Activated CD8-positive, alpha-beta memory T cell treated with anti-CD3 and anti-CD28 coated beads for 4 hours (primary cell): ENCODE results near the gene TRAPPC12.
"Not testable (repeated sequence)": the region's sequence is repeated elsewhere in the genome, so short reads cannot be mapped to it uniquely, and the experiment has no call there.

Experiments used
- DNase-seq, 2 donors: peaks; one replicate each; pipeline ENCODE4 v3.0.0-alpha.2; 2020; ENCODE audit warnings: low read depth in 2 of 2

Gene TRAPPC12

DNA sequence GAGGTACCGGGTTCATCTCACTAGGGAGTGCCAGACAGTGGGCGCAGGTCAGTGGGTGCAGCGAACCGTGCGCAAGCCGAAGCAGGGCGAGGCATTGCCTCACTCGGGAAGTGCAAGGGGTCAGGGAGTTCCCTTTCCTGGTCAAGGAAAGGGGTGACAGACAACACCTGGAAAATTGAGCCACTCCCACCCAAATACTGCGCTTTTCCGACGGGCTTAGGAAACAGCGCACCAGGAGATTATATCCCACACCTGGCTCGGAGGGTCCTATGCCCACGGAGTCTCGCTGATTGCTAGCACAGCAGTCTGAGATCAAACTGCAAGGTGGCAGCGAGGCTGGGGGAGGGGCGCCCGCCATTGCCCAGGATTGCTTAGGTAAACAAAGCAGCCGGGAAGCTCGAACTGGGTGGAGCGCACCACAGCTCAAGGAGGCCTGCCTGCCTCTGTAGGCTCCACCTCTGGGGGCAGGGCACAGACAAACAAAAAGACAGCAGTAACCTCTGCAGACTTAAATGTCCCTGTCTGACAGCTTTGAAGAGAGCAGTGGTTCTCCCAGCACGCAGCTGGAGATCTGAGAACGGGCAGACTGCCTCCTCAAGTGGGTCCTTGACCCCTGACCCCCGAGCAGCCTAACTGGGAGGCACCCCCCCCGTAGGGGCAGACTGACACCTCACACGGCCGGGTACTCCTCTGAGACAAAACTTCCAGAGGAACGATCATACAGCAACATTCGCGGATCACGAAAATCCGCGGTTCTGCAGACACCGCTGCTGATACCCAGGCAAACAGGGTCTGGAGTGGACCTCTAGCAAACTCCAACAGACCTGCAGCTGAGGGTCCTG, 9.9 kb upstream of the TRAPPC12 start:
- DNase-seq = not testable (repeated sequence)

DNA sequence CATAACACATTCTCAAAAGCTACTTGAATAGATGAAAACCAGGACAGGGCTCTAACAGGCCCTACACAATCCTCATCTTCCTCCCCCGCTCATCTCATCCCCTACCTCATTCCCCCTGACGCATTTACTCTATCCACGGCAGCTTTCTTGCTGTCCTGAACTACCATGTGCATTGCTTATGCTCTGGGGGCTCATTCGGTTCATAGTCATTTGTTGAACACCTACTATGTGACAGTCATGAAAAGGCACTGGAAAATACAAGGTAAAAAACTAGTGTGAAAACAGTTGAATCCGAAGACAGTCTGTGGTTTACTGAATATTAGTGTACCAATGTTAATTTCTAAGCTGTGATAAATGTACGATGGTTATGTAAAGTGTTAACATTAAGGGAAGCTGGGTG, 2.7 kb upstream of the TRAPPC12 start:
- DNase-seq = no peak

DNA sequence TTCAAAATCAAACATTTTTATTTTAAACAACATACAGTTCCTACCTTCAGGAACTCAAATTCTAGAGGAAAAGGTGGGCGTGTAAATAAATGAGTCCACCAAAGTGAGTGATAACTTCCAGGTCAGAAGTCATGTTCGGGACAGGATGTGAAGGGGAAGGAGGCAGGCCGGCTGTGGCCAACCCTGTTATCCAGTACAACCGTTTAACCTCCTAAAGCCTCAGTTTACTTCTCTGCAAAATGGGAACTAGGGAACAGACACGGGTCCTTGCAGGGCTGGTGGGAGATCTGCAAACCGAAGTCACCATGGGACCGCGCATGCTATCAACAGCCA, 2.2 kb upstream of the TRAPPC12 start:
- no peak for DNase-seq

DNA sequence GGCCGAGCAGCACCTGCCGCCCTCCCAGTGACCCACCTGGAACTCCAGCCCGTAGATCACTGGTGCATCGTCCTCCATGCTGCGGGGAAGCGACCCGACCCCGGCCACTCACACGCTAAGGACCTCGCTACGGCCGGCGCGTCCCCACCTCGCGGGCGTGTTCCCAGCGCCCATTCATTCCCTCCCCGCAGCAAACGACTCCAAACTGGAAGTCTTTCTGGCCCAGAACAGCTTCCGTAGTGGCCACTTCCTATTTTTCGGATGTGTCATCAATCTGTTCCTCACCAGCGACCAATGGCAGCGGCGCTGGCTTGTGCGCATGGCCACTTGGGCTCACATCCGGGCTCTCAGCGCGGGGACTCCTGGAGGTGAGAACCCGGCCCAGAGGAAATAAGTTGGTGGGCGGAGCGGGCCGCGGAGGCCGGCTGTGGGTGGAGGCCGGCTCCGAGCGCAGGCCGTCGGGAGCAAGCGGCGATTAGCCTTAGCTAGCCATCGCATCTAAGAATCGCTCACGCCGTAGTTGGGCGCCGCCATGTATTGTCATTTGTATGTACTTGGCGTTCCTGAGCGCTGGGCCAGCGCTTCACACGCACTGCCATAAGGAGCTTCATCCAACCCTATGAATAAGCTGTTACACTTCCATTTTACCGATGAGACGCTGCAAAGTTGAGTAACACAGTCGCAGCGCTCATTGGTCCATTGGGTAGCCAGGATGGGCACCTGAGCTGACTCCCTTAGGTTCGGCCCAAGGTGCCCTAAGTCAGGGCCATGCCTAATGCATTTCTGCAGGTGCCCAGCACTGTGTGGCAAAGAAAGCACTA, 1.7 kb upstream of the TRAPPC12 start, which contains the start of gene EIPR1:
TSS of gene EIPR1 (minus strand) at position 207 of the 821 bp plus-strand sequence. CDS start at position 78, 129 bp downstream.
- DNase-seq = peak; percentile 92 to 94

DNA sequence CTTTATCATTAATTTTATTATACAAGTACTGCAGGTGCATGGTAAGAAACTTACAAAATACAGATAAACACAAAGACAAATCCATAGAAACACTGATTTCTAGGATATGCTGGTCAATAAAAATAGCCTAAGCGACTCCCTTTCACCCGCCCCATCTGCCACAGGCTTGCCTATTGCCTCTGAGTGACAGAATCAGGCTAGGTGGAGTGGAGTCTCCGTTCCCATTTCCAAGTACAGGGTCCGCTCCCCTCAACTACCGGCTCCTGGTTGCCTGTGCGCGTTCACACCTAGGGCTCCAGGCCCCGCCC, 201 bp upstream of the TRAPPC12 start:
- no peak for DNase-seq

DNA sequence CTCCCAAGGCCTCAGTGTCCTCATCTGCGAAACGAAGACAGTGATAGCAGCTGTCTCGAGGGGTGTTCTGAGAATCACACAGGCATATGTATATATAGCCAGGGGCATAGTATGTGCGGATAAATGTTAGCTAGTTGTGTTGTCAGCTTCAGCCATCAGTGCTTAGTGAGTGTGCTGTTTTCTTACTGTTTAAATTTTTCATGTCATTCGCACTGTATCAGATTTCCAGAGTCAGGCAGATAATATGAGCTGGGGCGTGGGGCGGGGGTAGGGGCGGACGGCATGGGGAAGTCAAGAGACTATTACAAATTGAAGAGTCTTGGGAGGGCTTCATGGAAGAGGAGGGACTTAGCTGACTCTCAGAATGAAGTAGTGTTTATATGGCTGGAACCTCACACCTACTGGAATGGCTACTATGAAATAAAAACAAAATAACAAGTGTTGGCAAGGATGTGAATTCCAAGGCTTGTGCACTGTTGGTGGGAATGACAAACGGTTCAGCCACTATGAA, 7.0 kb downstream of the TRAPPC12 start:
- no peak for DNase-seq

DNA sequence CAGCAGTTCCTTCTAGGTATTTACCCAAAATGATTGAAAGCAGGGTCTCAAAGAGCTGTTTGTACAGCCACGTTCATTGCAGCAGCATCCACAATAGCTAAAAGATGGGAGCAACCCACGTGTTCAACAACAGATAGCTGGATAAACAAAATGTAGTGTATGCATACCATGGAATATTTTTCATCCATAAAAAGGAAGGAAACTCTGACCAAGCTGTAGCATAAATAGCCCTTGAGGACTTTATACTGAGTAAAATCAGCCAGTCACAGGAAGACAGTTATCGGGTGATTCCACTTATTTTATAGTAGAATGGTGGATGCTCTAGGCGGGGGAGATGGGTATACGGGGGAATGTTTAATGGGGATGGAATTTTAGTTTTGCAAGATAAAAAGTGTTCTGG, 7.5 kb downstream of the TRAPPC12 start:
- no peak for DNase-seq

DNA sequence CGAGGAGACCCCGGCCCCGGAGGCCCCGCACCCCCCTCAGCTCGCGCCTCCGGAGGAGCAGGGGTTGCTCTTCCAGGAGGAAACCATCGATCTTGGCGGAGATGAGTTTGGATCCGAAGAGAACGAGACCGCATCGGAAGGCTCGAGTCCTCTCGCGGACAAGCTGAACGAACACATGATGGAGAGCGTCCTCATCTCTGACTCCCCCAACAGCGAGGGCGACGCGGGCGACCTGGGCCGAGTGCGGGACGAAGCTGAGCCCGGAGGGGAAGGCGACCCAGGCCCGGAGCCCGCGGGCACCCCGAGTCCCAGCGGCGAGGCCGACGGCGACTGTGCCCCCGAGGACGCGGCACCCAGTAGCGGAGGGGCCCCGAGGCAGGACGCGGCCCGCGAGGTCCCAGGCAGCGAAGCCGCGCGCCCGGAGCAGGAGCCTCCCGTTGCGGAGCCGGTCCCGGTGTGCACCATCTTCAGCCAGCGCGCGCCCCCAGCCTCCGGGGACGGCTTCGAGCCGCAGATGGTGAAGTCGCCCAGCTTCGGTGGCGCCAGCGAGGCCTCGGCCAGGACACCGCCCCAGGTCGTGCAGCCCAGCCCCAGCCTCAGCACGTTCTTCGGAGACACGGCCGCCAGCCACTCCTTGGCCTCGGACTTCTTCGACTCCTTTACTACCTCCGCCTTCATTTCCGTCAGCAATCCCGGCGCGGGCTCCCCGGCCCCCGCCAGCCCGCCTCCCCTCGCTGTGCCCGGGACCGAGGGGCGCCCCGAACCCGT, 8.3 kb downstream of the TRAPPC12 start:
- no peak for DNase-seq

DNA sequence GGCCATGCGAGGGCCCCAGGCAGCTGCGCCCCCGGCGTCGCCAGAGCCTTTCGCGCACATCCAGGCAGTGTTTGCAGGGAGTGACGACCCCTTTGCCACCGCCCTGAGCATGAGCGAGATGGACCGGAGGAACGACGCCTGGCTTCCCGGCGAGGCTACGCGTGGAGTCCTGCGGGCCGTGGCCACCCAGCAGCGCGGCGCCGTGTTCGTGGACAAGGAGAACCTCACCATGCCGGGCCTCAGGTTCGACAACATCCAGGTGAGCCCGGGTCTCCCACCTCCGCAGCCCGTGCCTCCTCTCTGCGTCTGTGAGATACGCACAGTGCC, 8.9 kb downstream of the TRAPPC12 start:
- DNase-seq = no peak

DNA sequence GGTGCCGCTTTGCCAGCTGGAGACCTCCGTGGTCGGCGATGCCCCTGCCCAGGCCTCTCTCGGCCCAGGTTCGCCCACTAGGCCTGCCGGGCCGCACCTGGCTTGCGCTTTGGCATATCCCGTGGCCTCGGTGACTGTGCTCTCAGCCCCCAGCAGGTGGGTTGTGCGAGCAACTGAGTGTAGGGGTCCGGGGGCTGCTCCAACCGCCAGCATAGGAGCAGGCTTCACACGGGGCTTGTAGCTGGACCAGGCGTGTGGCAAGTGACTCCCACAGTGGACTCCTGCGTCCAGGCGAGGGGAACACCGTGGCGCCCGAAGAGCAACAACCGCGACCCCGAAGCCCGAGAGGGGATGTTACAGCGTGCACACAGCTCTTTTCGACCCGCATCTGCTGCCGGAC, 9.7 kb downstream of the TRAPPC12 start:
- no peak for DNase-seq

DNA sequence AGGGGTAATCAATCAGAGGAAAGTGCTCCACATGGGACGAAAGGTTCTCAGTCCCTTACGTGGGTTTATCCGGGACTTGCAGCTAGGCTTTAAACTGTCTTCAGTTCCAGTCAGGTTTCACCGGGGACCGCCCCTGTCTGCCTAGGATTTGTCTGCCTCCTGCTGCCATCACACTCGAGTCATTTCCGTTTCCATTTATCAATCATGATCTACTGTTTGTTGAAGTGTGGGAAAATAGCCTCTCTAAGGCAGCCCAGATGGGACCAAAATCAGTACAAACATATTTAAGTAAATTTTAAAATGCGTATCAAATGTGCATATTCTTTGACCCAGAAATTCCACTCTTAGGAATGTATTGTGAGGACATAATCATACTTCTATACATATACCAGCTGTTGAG, 10.5 kb downstream of the TRAPPC12 start:
- no peak for DNase-seq

DNA sequence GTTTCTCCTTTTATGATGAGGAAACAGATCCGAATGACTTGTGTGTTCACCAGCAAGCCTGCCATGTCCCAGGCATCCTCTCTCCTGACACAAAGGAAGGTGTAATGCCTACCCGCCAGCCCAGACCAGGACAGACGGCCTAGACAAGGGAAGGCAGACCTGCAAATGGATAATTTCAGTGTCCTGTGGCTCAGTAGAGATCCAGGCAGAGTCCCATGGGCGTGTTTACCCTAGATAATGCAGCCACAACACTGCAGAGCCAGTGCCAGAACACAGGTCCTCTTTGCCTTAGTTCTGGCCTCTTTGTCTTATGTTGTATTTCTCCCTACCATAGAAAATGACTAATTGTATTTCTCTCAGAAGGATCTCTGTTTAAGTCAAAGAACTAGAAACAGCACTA, 12.7 kb downstream of the TRAPPC12 start:
- DNase-seq = no peak

DNA sequence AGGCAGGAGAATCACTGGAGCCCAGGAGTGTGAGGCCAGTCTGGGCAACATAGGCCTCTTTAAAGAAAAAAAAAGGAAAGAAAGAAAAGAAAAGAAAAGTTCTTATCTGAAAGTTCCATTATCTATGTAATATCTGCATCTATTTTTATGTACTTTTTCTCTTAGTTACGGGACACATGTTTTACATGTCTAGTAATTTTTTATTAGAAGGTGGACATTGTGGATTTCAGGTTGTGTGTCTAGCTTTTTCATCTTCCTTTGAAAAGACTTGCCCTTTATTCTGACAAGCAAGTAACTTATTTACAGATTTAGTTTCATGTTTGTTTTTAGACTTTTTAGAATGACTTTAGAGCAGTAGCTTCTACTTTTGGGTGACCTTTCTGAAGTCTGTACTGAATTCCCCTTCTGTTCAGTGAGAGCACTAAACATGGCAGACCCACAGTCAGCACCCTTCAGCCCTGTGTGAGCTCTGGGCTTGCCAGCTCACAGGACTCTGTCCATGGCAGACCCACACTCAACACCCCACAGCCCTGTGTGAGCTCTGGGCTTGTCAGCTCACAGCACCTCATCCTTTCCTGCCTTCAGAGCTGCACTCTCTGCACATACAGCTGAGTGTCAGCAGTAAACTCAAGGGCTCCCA, 17.5 kb downstream of the TRAPPC12 start:
- no peak for DNase-seq

DNA sequence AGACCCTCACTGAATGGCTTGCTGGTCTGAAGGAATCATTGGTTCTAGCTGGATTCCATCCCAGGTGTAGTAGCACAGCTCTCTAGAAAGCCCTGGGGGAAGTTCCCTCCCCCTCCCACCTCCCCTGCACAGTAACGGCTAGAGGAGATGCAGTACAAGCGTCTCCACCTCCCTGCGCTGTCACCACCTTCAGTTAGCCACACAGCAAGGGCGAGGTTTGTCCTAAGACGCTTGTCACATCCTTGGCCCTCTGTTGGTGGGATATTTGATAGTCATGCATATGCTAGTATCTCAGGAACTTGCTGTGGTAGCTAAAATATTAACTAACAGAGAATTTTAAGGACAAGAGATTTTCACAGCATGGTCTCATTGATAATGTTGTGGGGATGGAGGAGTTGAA, 19.4 kb downstream of the TRAPPC12 start:
- DNase-seq = no peak

DNA sequence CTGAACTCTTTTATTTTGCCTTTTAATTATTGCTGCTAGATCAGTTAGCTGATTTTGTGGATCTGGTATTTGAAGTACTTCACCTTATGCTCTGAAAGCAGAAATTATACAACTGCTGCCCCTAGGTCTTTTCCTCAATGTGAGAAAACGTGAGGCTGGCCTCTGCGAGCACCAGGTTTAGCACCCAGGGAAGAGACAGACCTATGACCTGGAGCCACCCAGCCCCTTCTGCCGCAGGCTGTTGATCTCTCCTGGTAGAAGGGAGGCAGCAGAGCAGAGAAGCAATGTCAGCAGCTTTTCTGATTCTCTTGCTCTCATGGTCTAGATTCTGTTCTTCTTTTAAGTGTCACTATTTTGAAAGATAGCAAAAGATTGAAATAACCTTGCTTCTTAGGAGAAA, 19.9 kb downstream of the TRAPPC12 start:
- no peak for DNase-seq

DNA sequence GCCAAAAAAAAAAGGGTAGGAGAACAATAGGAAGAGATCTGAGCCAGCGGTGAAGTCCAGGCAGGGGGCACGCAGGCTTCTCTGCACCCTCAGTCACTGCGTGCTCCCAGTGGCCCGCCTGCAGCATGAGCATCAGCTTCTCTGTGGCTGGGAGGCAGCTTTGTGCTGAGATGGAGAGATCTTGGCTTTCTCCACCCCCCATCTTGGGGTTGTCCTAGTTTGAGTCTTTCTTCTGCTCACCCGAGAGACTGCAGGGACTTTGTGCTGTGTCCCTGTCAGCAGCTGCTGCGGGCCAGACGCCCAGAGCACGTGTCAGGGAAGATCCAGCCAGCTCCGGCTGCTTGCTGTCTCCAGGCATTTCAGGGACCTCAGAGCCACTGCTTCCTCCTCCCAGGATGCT, 20.3 kb downstream of the TRAPPC12 start:
- no peak for DNase-seq

DNA sequence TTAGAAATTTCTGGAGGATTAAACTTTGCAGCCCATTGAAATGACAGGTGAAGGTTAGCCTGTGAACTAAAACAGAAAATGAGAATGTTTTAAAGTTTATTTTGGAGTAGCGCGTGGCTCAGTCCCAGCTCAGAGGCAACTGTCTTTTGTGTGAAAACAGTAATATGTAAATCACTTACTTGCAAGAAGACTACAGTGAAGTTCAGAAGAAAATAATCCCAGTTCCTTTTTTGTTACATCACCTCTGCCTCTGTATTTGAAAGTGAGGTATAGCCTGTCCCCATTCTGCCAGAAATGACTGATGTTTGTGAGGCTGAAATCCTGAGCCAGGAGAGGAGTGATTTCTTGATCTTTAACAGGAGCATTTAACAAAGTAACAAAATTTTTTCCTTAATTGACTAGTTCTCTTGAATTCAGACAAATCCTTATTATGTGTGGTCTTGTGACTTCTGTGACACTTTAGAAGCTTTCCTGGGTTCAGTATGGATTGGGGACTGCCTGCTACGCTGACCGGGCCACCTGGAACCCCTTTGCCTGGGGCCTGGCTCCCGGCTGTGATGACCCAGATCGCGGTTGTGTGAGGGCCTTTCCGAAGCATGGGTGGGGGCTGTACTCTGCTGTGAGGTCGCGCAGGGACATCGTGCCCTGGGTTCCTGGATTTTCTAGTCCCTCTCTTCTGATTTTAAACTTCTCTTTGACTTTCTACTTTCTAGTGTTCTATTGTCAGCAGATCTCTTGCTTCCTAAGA, 24.3 kb downstream of the TRAPPC12 start:
- no peak for DNase-seq

DNA sequence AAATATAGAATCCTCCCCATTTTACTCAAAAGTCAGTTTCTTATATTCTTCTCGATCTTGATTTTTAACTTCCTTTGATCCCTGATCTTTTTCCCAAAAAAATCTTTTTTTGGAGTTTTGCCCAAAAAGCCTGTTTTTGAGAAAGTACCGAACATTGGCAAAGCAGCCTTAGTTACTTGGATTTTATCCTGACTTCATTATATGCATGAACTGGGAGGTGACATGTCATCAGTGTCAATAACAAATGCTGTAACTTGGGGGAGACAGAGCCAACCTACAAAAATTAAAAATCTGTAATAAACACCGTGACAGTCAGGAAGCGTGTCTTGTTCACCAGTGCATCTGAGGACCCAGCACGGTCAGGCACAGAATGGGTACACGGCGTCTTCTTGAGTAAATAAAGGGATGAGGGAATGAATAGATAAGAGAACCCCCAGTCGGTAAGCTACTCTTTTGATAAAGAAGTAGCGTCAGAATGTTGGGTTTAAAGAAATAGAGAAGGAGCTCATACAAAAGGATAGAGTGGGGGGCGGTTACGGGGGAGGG, 24.9 kb downstream of the TRAPPC12 start:
- no peak for DNase-seq

DNA sequence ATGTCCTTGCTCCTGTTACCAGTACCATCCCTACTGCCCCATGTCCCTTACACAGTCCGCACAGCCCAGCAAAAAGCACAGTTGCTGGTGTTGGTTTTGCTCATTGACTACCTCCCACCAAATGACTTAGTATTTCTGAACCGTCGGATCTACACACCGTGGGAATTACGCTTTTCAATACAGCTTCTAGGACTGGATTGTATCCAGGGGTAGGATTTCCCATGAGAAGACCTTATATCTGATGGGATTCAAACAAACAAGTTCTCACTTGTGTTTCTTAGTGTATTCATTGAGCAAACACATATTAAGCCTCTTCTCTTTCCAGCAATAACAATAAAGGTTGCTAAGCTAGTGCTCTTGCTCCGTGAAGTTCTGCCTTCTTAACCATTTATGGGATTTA, 25.8 kb downstream of the TRAPPC12 start:
- DNase-seq = no peak

DNA sequence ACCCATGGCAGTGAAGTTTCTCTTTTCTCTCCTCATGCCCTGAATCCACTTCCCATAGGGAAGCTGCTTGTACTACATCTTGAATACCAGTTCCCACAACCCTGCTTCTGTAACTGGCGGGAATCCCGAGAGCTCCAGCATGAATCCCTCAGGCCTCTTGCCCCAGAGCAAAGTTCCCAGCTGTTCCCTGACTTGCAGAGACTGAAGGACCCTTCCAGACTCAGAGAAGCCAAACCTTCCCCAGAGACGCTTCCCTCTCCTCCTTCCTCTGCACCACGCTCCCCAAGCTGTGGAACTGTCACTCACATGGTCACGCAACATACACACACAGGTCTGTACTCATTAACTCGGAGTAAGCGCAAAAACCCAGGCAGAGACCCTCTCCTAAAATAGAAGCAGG, 26.4 kb downstream of the TRAPPC12 start:
- no peak for DNase-seq

DNA sequence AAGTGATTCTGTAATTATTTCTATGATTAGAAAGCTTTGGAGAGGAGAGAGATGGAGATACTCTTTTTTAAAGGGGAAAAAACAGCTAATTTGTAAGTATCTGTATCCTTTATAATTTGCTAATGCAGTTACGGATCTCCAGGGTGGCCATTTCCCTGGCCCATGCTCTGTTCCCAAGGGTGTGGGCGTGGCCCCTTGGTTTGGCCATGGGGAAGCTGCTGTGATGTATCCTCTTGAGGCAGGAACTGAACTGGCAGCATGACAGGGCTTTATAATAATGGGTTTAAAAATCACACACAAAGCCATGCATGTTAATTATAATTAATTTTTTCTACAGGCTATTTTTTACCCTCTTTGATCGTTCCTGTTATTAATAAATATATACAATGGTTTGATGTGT, 27.0 kb downstream of the TRAPPC12 start:
- DNase-seq = no peak
